Erythroblast (primary cell): Measurements from ENCODE around the gene MRM3.

Source experiments
- GATA1 ChIP-seq: IDR thresholded peaks from 2 replicates; pipeline ENCODE4 v1.6.1; 2011; ENCODE audit warnings: low read depth, mild to moderate bottlenecking, control low read depth, low read length, moderate library complexity
- POLR2A ChIP-seq: IDR thresholded peaks from 2 replicates; pipeline ENCODE4 v1.6.1; 2011; ENCODE audit warnings: mild to moderate bottlenecking, low read length

GRCh38 chr17:804541-805435 lies 22.6 kb downstream of the MRM3 start:
- TF ChIP-seq POLR2A, result no peak
- TF ChIP-seq GATA1, result no peak
